DLD1 (cell line): Measurements from ENCODE around the gene INTS1.
"Not testable (repeated sequence)": the region's sequence is repeated elsewhere in the genome, so short reads cannot be mapped to it uniquely, and the experiment has no call there.

Source experiments
- in situ Hi-C: cut with HindIII; loops from 2 replicates; pipeline ENCODE4 v1.10.0; 2017; ENCODE audit warnings: low sequenced_read_pairs

INTS1 gene

DNA sequence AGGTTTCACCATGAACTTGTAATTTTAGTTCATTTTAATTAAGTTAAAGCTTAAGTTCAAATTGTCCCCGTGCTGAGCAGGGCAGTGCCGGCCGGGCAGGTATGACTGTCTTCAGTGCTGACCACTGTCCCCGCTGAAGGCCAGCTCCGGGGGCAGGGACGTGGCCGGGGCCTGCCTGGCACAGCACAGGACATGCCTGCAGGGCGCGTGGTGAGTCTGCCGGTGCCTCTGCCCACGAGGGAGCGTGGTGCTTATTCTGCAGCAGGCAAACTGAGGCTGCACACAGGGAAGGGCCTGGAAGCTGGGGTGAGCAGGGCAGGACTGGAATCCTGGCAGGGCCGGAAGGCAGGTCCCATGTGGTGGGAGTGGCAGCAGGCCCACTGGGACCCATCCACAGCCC is 54.7 kb downstream of the INTS1 start:
- in situ Hi-C loops: no loop called here

DNA sequence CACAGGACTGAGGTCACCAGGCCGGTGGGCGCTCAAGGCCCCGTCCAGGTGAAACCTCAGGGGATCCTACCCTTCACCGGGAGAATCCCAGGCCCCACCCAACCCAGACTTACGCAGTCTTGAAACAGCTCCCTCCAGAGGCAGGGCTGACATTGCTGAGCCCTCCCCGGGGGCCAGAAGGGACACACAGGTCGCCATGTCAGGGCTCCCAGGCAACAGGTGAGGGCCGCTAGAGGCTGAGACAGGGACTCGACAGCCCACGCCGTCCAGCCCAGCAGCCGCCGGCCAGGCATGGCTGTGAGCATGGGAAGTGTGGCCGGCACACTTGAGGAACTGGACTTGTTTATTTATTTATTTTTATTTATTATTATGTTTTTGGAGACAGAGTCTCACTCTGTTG is 55.2 kb downstream of the INTS1 start:
- in situ Hi-C loops: no loop called here

DNA sequence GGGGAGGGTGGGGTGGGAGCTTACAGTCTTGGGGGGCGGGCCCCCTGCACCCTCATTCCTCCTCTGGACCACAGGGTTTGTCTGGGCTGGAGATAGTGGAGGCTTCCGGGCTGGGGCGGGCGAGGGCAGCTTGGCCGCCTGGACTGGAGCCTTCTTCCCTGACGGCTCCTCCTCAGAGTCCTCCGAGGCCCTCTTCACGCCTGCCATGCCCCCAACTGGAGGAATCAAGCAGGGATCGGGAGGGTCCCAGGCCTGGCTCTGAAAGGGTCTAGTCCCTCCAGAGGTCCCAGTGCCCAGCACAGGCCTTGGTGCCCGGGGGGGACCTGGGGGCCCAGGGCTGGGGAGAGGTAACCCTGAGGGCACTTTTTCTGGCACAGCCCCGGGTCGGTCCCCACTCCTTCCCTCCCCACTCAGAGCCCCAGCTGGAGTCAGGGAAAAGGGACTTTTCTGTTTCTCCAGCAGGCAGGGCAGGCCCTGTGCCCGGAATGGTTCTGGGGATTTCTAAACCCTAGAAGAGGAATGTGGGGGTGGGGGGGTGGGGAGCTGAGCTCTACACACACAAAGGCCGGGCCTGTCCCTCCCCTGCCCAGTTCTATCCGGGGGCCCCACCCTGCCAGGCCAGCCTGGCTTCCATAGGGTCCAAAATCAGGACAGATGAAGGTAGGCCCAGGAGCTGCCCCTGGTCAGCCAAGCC is 56.5 kb downstream of the INTS1 start:
- in situ Hi-C loops: no loop called here

DNA sequence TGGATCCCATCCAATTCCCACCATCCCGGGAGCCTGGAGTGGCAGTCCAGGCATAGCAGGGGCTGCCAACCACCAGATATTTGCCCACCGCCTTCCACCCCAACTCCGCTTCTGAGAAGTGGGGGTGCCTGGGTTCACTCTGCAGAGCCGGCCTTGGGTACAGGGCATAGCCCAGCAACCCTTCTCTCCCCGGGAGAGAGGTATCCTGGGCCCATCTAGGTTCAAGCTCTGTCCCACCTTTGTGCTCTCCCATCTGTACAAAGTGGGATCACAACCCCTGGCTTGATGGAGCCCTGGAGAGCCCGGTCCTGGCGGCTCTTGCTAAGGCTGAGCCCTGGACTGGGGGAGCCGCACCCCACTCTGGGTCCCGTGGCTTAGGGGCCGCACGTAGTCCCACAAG is 57.1 kb downstream of the INTS1 start:
- in situ Hi-C loops: no loop called here

DNA sequence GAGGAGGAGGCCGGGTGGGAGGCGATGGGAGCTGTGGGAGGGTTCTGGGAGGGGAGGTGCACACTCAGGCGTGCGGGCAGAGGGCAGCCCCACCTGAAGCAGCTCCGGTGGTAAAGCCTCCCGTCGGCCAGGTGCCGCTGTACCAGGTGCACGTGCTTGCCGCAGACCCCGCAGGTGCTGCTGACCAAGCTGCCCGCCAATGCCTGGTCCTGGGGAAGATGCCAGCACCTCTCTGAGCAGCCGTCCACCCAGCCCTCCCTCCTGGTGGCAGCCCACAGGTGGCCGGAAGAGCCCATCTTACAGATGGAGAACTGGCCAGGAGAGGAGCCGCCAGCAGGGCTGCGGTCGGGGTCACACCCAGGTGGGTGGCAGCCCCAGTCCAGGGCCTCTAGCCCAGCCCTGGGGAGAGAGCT is 57.6 kb downstream of the INTS1 start:
- in situ Hi-C loops: no loop called here

DNA sequence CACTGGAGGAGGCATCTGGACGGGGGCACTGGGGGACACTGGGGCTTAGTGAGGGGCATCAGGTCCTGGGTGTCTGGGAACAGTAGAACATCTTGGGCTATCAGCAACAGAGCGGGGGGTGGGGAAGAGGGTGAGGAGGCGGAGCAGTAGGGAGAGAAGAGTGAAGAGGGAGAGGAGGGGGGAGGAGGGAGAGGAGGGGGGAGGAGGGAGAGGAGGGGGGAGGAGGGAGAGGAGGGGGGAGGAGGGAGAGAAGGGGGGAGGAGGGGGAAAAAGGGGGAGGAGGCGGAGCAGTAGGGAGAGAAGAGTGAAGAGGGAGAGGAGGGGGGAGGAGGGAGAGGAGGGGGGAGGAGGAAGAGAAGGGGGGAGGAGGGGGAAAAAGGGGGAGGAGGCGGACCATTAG is 58.2 kb downstream of the INTS1 start:
- in situ Hi-C loops: not testable (repeated sequence)

DNA sequence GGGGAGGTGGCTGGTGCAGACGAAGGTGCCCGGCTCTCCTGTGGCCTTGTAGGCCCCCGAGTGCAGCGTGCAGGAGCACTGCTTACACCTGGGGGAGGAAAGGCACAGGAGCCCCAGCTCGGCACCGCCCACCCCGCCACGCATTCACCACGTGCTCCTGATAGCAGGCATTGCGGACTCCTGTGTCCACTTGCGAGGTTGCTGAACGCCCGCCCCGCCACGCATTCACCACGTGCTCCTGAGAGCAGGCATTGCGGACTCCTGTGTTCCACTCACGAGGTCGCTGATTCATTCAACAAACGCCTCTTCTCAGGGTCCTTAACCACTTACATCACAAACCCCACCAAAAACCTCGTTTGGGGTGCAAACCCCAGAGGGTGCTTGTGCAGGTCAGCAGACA is 58.8 kb downstream of the INTS1 start:
- in situ Hi-C loops: no loop called here

DNA sequence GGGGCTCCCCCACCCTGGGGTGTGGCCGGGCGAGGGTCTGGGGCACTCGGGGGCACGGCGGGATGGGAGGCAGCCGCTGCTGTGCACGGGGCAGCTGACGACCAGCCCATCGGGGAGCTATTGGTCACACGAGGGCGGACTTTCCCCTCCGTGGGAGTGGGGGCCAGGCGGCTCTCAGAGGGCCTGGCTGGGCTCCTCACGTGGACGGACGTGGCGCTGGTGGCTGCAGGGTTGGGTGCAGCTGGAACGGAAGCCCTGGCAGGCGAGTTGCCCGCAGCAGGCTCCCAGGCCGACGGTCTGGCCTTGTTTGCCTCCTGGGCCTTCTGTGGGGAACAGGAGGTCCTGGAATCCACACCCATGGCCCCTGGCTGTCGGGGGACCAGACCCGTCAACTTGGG is 59.3 kb downstream of the INTS1 start:
- in situ Hi-C loops: no loop called here

DNA sequence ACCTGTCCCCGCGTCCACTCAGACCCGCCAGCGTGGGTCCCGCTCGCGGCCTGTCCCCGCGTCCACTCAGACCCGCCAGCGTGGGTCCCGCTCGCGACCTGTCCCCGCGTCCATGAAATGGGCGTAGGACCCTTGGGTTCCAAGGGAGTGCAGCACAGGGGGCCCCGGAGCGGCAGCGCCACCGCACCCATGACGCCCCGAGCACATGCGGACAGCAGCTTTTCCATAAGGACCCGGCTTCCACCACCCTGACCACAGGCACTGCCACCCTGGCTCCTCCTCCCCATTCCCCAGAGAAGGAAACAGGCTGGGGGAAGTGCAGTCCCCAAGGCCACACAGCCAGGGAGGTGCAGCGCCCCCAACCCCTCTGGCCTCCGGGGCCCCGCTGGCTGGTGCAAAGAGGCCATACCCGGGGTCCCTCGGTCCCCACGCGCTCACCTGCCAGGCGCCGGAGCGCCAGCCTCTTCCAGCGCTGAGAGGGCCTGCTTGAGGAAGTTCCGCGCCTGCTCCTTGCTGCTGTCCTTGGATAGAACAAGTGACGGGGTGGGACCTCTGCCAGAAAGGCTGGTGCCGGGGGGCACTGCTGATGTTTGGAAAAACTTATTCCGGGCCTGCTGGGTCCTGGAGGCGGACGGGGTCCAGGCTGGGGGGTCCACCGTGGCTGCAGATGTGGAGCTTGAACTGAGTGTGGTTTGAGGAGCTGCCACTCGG is 59.8 kb downstream of the INTS1 start:
- in situ Hi-C loops: no loop called here

DNA sequence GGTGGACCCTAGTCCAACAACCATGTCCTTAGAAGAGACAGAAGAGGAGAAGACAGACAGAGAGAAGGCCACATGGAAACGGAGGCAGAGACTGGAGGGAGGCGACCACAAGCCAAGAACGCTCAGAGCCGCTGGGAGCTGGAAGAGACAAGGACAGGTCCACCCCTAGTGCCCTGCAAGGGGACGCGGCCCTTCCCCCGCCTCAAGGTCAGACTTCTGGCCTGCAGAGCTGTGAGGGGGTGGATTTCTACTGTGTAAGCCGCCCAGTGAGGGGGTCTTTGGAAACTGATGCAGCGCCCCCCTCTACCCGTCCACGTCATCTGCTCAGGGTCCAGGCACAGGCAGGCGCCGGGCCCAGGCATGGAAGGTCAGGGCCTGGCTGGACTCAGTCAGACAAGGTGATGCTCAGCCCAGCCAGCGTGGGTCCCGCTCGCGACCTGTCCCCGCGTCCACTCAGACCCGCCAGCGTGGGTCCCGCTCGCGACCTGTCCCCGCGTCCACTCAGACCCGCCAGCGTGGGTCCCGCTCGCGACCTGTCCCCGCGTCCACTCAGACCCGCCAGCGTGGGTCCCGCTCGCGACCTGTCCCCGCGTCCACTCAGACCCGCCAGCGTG is 60.5 kb downstream of the INTS1 start:
- in situ Hi-C loops: not testable (repeated sequence)

DNA sequence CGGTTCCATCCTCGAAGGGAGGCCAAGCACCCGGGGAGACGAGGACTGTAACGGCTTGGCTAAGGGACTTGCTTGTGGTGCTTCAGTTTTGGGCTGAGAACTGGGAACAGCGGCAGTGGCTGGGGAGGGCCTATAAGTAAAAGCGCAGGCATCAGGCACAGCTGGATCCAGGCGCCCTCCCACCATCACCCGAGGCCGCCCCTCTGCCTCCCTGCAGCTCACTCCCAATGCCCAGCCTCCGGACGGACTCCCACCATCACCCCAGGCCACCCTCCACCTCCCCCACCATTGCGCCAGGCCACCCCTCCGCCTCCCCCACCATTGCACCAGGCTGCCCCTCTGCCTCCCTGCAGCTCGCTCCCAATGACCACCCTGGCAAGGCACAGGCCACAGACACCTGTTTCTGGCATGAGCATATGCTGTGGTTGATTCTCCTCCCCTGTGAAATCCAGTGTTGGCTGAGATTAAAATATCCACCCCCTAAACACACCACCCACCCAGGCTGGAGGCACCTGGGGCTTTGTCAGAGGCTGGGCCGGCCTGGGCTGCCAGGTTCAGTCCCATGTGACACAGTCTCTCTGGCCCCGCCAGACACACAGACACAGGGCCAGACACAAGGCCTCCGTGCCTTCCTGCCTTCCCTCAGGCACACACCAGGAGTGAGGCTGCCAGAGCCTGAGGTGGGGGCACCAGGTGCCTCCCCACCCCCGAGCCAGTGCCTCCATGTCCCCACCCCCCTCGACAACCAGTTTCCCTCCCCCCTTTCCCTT is 61.6 kb downstream of the INTS1 start:
- in situ Hi-C loops: no loop called here

DNA sequence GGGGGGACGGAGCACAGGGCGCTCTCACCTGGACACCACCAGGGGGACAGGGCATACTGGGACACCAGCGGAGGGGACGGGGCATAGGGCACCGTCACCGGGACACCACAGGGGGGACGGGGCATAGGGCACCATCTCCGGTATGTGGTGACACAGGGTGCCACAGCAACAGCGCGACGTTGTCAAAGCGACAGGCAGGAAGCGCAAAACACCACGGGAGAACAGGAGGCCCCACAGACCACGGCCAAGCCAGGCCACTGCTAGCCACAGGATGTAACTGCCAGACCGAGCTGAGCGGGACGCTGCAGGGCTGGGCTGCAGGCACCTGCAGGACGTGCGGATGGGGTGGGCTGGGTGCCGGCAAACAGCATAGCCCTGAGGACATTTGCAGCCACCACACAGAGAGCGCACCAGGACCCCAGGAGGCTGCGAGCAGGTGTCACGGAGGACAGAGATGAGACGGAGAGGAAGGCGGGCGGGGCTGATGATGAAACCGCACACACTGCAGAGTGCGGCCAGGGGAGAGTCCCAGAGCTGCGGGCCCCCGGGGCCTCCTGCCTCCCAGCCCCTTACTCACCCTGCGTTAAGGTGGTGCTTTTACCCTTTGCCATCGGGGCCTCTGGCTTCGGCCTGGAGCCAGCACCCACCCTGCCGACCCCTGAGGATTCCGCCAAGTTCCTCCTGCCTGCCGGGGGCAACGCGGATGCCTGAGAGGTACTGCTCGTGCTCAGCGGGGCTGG is 62.4 kb downstream of the INTS1 start:
- in situ Hi-C loops: no loop called here

DNA sequence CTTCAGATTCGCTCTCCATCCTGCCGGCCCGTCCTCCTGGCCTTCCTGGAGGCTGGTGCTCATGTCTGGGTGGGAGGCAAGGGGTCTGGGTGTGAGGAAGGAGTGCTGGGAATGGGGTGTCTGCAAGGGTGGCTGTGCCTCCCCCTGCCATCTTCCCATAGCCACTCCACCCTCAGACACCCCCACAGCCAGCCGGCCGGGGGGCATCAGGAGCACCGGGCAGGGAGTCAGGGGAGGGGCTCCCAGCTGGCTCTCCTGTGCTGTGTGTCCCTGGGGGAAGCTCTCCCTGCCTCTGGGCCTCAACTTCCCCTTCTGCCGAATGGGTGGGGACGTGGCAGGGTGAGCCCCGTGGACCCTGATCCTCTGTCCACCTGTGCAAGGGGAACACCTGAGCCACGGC is 63.6 kb downstream of the INTS1 start:
- in situ Hi-C loops: no loop called here

DNA sequence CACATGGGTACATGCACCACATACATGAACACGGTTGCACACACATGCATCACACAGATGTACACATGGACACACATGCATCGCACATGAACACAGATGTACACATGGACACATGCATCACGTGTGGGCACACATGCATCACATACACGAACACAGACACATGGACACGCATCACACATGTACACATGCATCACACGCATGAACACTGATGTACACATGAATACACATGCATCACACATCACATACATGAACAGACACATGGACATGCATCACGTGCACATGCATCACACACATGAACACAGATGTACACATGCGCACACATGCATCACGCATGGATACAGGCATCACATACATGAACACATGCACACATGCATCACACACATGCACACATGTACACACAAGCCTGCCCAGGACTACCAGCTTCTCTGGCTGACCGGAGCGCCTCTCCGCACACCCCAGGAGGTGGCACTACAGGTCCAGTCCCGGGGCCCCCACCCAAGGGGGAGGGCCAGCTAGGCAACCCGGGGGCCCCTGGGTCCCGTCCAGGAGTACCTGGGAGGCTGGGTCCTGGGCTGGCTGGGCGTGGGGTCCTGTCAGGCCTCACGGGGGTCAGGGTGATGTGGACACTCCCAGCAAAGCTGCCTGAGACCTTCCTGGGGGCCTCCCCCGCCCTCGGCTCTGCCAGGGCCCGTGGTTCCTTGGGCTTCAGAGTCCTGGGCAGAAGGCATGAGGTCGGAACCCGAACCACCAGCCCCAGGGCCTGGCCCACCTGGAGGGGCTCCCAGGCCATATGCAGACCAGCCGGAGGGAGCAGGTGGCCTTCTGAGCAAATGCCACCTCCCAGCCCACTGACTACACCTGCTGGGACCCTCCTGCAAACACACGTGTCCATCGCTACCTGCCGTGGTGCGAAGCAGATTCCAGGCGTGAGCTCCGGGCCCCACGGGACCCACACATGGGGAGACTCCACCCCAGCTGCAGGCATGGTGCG is 64.5 kb downstream of the INTS1 start:
- in situ Hi-C loops: no loop called here

DNA sequence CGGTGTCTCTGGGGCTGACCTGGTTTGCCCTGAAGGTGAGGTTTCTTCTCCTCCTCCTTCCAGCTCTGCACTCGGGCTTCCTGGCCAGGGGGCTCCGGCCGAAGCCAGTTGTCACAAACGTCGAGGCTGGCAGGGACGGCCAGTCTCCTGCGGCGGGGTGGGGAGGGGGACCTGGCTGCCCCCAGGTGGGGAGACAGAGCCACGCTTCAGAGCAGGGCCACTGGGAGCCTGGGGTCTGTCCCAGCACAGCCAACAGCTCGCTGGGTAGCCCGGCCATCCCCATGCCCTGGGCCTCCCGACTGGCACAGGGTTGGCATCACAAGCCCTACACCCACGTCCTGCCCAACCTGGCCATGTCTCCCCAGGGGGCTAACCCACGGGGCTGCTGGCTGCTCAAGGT is 65.4 kb downstream of the INTS1 start:
- in situ Hi-C loops: no loop called here

DNA sequence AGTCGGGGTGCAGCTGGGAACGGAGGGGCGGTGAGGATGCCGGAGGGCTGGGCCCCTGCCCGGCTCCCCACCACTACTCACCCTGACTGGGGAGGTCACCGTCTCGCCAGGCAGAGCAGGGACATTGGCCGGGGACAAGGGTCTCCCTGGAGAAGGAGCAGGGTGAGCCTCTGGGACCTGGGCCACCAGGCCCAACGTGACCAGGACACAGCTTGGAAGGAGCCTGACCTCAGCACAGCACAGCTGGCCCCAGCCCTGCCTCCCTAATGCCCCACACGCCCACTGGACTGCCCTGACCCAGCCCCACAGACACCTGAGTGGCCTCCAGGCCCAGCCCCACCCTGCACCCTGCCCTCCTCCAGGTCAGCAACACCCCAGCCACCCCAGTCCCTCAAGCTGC is 66.0 kb downstream of the INTS1 start:
- in situ Hi-C loops: no loop called here

DNA sequence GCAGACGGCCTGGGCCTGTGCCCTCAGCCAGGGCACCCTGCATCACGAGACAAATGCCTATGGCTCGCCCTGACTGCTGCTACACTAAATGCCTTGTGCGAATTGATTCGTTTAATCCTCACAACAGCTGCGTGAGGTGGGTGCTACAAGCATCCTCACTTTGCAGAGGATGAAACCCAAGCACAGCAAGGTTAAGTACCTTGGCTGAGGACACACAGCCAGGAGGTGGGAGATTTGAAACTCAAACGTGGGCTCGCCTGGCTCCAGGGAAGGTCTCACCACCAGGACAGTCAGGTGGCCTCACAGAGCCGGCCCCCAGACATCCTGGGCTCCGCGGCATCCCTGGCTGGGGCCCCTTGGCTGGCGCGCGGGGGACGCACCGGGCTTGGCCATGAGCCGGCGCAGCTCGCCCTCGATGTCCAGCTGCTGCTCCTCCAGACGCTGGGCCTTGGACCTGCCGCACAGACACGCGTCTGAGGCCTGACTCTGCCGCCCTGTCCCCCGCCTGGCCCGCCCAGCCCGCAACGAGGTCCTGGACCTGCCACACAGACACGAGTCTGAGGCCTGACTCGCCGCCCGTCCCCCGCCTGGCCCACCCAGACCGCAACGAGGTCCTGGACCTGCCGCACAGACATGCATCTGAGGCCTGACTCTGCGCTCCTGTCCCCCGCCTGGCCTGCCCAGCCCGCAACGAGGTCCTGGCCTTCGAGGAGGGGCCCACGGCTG is 66.9 kb downstream of the INTS1 start:
- in situ Hi-C loops: no loop called here

DNA sequence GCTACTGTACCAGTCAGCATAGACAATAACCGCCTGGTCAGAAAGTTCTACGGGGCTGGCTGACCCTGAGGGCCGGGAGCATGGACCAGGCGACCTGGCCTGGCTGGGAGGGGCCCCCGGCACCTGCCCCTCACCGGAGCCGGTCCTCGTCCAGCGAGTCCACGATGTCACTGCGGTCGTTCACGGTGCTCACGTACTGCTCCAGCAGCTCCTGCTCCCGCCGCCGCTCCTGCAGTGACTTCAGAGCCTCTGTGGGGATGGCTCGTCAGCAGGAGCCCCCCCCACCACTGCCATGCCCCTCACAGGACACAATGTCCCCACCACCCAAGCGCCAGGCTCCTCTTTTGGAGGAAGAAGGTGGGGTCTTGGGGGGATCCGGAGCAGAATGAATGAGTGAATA is 67.6 kb downstream of the INTS1 start:
- in situ Hi-C loops: no loop called here
